ENCODE measurements around the gene AKNA. TPM values are rescaled to one million over a fixed set of nuclear protein-coding genes. Genes with fewer than 3 reads are reported as not detected.

The AKNA gene
- total and polyA plus RNA-seq, 2 donors from 2014 or later, result 6.1 to 52.1 TPM

DNA sequence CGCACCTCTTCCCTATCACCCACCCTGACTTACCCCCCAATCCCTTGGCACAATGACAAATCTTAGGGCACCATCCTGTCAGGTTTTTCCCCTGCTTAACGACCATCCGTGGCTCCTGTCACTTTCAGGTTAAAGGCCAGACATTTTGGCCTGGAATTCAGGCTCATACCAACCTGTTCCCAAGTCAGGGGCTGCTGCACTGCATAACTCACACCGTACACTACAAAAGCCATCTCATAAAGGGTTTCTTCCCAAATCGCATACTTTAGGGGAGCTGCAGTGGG lies 7.5 kb upstream of the AKNA start:
- H3K36me3 ChIP-seq (ENCODE audit: control insufficient read depth in 2 of 3, insufficient read depth in 3 of 3, low read length in 3 of 3), result no peaks in the 10 kb centered on the region
- intact Hi-C loops (cut with DNase I), result no loop called here
- H3K9me3 ChIP-seq (ENCODE audit: control insufficient read depth in 2 of 3, insufficient read depth in 1 of 3, low read length in 3 of 3), result no peaks in the 10 kb centered on the region
- FAIRE-seq, result no peak
- peaks cover 0 to 11% (median 0%) of the 10 kb centered on the region in 3 donors for H3K4me1 ChIP-seq (ENCODE audit: control insufficient read depth in 2 of 3, insufficient read depth in 2 of 3, low read depth in 1 of 3, low read length in 3 of 3)
- H3K9ac ChIP-seq (ENCODE audit: low read length in 3 of 3), result no peak overlapping the region
- TF ChIP-seq, protein P1, sequence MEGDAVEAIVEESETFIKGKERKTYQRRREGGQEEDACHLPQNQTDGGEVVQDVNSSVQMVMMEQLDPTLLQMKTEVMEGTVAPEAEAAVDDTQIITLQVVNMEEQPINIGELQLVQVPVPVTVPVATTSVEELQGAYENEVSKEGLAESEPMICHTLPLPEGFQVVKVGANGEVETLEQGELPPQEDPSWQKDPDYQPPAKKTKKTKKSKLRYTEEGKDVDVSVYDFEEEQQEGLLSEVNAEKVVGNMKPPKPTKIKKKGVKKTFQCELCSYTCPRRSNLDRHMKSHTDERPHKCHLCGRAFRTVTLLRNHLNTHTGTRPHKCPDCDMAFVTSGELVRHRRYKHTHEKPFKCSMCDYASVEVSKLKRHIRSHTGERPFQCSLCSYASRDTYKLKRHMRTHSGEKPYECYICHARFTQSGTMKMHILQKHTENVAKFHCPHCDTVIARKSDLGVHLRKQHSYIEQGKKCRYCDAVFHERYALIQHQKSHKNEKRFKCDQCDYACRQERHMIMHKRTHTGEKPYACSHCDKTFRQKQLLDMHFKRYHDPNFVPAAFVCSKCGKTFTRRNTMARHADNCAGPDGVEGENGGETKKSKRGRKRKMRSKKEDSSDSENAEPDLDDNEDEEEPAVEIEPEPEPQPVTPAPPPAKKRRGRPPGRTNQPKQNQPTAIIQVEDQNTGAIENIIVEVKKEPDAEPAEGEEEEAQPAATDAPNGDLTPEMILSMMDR (IDR thresholded peaks at IDR 0.05; ENCODE audit: borderline replicate concordance, extremely low read depth, insufficient read depth), result no peak
- peak in 1 of 5 donors; percentile 37 for DNase-seq
- H3K27ac ChIP-seq (ENCODE audit: low read depth in 2 of 2, low read length in 2 of 2), result no peak overlapping the region
- no peaks in the 10 kb centered on the region for H3K27me3 ChIP-seq (ENCODE audit: control insufficient read depth, insufficient read depth, low read length)
- H3K4me3 ChIP-seq (ENCODE audit: low read length in 3 of 3), result no peak overlapping the region

DNA sequence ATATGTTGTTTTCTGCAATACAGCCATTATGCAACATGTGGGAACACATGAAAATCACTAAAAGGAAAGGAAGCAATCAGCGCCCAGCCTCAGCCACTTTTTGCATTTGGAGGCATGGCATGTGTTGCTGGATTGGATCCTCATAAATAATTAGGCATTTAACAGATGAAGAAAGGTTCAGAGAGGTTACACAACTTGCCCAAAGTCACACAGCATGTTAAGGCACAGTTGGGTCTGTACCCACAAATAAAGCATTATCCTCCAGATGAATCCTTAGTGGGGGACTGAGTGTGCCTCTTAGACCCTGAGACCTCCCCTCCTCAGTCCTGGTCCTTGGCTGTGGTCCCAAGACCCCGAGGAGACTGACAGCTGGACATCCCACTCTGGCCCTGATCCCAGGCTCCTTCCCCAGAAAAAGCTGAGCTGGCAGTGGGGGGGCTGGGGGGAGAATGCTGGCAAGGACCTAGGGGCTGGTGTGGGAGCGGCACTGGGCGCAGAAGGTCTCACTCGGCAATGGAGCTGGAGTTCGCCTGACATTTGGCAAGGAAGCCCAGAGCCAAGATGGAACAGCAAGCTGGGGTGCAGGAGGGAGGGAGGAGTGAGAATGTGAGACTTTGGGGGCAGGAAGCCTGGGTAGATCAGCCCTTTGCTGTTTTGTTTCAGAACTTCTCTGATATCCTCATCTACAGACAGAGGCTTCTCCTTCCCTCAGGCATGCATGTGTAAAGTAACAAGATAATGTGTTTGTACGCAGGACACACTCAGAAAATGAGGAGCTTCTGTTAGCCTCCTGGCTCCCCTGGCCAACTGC lies 6.9 kb upstream of the AKNA start:
- TF ChIP-seq, protein P1 (IDR thresholded peaks at IDR 0.05; ENCODE audit: borderline replicate concordance, extremely low read depth, insufficient read depth), result no peak
- Histone ChIP-seq H3K9ac (ENCODE audit: low read length in 3 of 3) (no peak overlapping the region), H3K27me3 (ENCODE audit: control insufficient read depth, insufficient read depth, low read length) (no peaks in the 10 kb centered on the region), H3K9me3 (ENCODE audit: control insufficient read depth in 2 of 3, insufficient read depth in 1 of 3, low read length in 3 of 3) (no peaks in the 10 kb centered on the region), H3K4me3 (ENCODE audit: low read length in 3 of 3) (no peak overlapping the region), H3K36me3 (ENCODE audit: control insufficient read depth in 2 of 3, insufficient read depth in 3 of 3, low read length in 3 of 3) (no peaks in the 10 kb centered on the region), H3K27ac (ENCODE audit: low read depth in 2 of 2, low read length in 2 of 2) (no peak overlapping the region), H3K4me1 (ENCODE audit: control insufficient read depth in 2 of 3, insufficient read depth in 2 of 3, low read depth in 1 of 3, low read length in 3 of 3) (peaks cover 0 to 11% (median 0%) of the 10 kb centered on the region in 3 donors)
- FAIRE-seq (no peak), DNase-seq (peak in 1 of 5 donors; percentile 36)
- intact Hi-C loops (cut with DNase I), result no loop called here

- peak in 1 of 5 donors; percentile 36 for DNase-seq
These were observed 4.9 kb upstream of the AKNA start for GRCh38 chr9:114392749-114393112.

More at GRCh38 chr9:114392749-114393112, 4.9 kb upstream of the AKNA start:
- H3K27ac ChIP-seq (ENCODE audit: low read depth in 2 of 2, low read length in 2 of 2), result no peak overlapping the region
- no peaks in the 10 kb centered on the region for H3K27me3 ChIP-seq (ENCODE audit: control insufficient read depth, insufficient read depth, low read length)
- H3K4me3 ChIP-seq (ENCODE audit: low read length in 3 of 3), result no peak overlapping the region
- peaks cover 3 to 20% (median 7%) of the 10 kb centered on the region in 3 donors for H3K4me1 ChIP-seq (ENCODE audit: control insufficient read depth in 2 of 3, insufficient read depth in 2 of 3, low read depth in 1 of 3, low read length in 3 of 3)
- no peak overlapping the region for H3K9ac ChIP-seq (ENCODE audit: low read length in 3 of 3)
- intact Hi-C loops (cut with DNase I), result no loop called here
- FAIRE-seq, result no peak
- H3K9me3 ChIP-seq (ENCODE audit: control insufficient read depth in 2 of 3, insufficient read depth in 1 of 3, low read length in 3 of 3), result no peaks in the 10 kb centered on the region
- no peaks in the 10 kb centered on the region for H3K36me3 ChIP-seq (ENCODE audit: control insufficient read depth in 2 of 3, insufficient read depth in 3 of 3, low read length in 3 of 3)
- TF ChIP-seq, protein P1 (IDR thresholded peaks at IDR 0.05; ENCODE audit: borderline replicate concordance, extremely low read depth, insufficient read depth), result no peak

Data from kidney (tissue), 14 donors.